HCT116 (cell line): ENCODE measurements around the gene YWHAE. TPM values are rescaled to one million over a fixed set of nuclear protein-coding genes. Genes with fewer than 3 reads are reported as not detected.

ENCODE experiments used
- ATAC-seq: fragments of 200-7000 bp; cut with Tn5 transposase; 2 replicates; pipeline ENCODE4 v1.9.1; 2020; ENCODE audit warnings: mild to moderate bottlenecking, moderate library complexity
- BruUV-seq: library from RNA; stranded (reverse); fragments of 400-500 nt; replicated peaks from 2 replicates; lab custom pipeline; 2021; lab: Mats Ljungman, UMichigan
- CTCF ChIA-PET: fragments of 300-600 bp; sonication (Branson Sonifier 250); formaldehyde crosslinking; loops from one replicate; lab custom pipeline; 2021; ENCODE audit warnings: antibody characterized with exemption; lab: Charles Lee
- POLR2A ChIA-PET: fragments of 300-600, 350-600 bp; sonication (Branson Sonifier 250); formaldehyde crosslinking; loops from one replicate; lab custom pipeline; 2021; ENCODE audit warnings: antibody characterized with exemption; lab: Charles Lee
- RAD21 ChIA-PET, 2 experiments: fragments of 300-600 bp; sonication (Branson Sonifier 250); formaldehyde crosslinking; loops; one replicate each; lab custom pipeline; 2023; ENCODE audit warnings: low total read pairs in 2 of 2; ENCODE audit not compliant: uncharacterized antibody in 2 of 2, unreplicated experiment in 2 of 2, low non-redundant PET in 1 of 2; lab: Charles Lee
- DNase-seq: peaks from one replicate; pipeline ENCODE4 v3.0.0-alpha.2; 2010; ENCODE audit warnings: low read depth, low spot score
- H2AFZ ChIP-seq: fragments of 200-600 bp; shearing (Covaris generic), sonication (generic); 2 replicates; pipeline ENCODE4 v1.6.1; 2017; ENCODE audit warnings: low read depth, mixed run types, mixed read lengths, antibody characterized with exemption, low read length; ENCODE audit not compliant: poor library complexity, severe bottlenecking
- H3K27ac ChIP-seq: 2 replicates; pipeline ENCODE4 v1.5.1; 2012; ENCODE audit warnings: low read depth, low read length
- H3K27me3 ChIP-seq: fragments of 200-600 bp; sonication (generic); 2 replicates; pipeline ENCODE4 v1.6.1; 2016; ENCODE audit warnings: mixed run types, low read length, mixed read lengths; ENCODE audit not compliant: insufficient read depth
- H3K36me3 ChIP-seq, 2 experiments: fragments of 200-500 bp in 1 of 2; fragments of 200-600 bp in 1 of 2; sonication (Bioruptor generic) in 1 of 2; sonication (generic) in 1 of 2; 2 replicates each; pipeline versions ENCODE4 v1.5.1 to v1.6.1; 2014 to 2016; ENCODE audit warnings: low read length in 2 of 2, inconsistent platforms in 1 of 2, mixed read lengths in 1 of 2, mixed run types in 1 of 2; ENCODE audit not compliant: insufficient read depth in 2 of 2, control insufficient read depth in 1 of 2
- H3K4me1 ChIP-seq, 2 experiments: fragments of 200-600 bp in 1 of 2; sonication (generic) in 1 of 2; 2 replicates each; pipeline versions ENCODE4 v1.5.1 to v1.6.1; 2012 to 2017; ENCODE audit warnings: low read length in 2 of 2, inconsistent platforms in 1 of 2, mild to moderate bottlenecking in 1 of 2, mixed read lengths in 1 of 2, mixed run types in 1 of 2, moderate library complexity in 1 of 2; ENCODE audit not compliant: insufficient read depth in 2 of 2, control insufficient read depth in 1 of 2
- H3K4me2 ChIP-seq: fragments of 200-600 bp; sonication (generic); 2 replicates; pipeline ENCODE4 v1.6.1; 2017; ENCODE audit warnings: mixed run types, low read length, mixed read lengths
- H3K4me3 ChIP-seq, 2 experiments: fragments of 200-600 bp in 1 of 2; sonication (generic) in 1 of 2; replicated peaks in 1 of 2; 2 replicates each; pipeline ENCODE4 v1.5.1; 2011 to 2016; ENCODE audit warnings: low read length in 2 of 2, control low read depth in 1 of 2, low read depth in 1 of 2, mild to moderate bottlenecking in 1 of 2, mixed read lengths in 1 of 2, mixed run types in 1 of 2
- H3K79me2 ChIP-seq: fragments of 200-600 bp; sonication (generic); 2 replicates; pipeline ENCODE4 v1.6.1; 2017; ENCODE audit warnings: mild to moderate bottlenecking, mixed run types, low read length, moderate library complexity, mixed read lengths; ENCODE audit not compliant: insufficient read depth
- H3K9ac ChIP-seq: fragments of 200-600 bp; sonication (generic); 2 replicates; pipeline ENCODE4 v1.6.1; 2016; ENCODE audit warnings: low read length, mixed read lengths
- H3K9me2 ChIP-seq: fragments of 200-600 bp; sonication (generic), shearing (Covaris generic); 2 replicates; pipeline ENCODE4 v1.6.1; 2017; ENCODE audit warnings: mixed run types, mild to moderate bottlenecking, moderate library complexity; ENCODE audit not compliant: insufficient read depth
- H3K9me3 ChIP-seq, 2 experiments: fragments of 200-500 bp in 1 of 2; fragments of 200-600 bp in 1 of 2; sonication (Bioruptor generic) in 1 of 2; sonication (generic) in 1 of 2; 2 replicates each; pipeline ENCODE4 v1.6.1; 2014 to 2017; ENCODE audit warnings: low read length in 2 of 2, mixed read lengths in 2 of 2, inconsistent platforms in 1 of 2, low read depth in 1 of 2, mild to moderate bottlenecking in 1 of 2, mixed run types in 1 of 2, moderate library complexity in 1 of 2; ENCODE audit not compliant: control insufficient read depth in 1 of 2, insufficient read depth in 1 of 2
- H4K20me1 ChIP-seq: fragments of 200-600 bp; sonication (generic), shearing (Covaris generic); 2 replicates; pipeline ENCODE4 v1.6.1; 2017; ENCODE audit warnings: mixed run types, mild to moderate bottlenecking, moderate library complexity; ENCODE audit not compliant: insufficient read depth
- CBX3 ChIP-seq: IDR thresholded peaks from 2 replicates; pipeline ENCODE4 v1.6.1; 2012; ENCODE audit warnings: low read depth
- CEBPB ChIP-seq: IDR thresholded peaks from 2 replicates; pipeline ENCODE4 v1.6.1; 2012; ENCODE audit warnings: low read depth
- EZH2phosphoT487 ChIP-seq: fragments of 200-600 bp; IDR thresholded peaks from 2 replicates; pipeline ENCODE4 v1.6.1; 2018; ENCODE audit warnings: antibody characterized with exemption, borderline replicate concordance
- JUND ChIP-seq: IDR thresholded peaks from 2 replicates; pipeline ENCODE4 v1.6.1; 2012
- POLR2A ChIP-seq: IDR thresholded peaks from 2 replicates; pipeline ENCODE4 v1.7.0; 2011; ENCODE audit warnings: borderline replicate concordance; ENCODE audit not compliant: insufficient read depth, insufficient read length; ENCODE audit errors: extremely low read depth
- REST ChIP-seq: IDR thresholded peaks from 2 replicates; pipeline ENCODE4 v1.6.1; 2012; ENCODE audit warnings: low read depth
- SRF ChIP-seq: IDR thresholded peaks from 2 replicates; pipeline ENCODE4 v1.6.1; 2012; ENCODE audit warnings: low read depth
- YY1 ChIP-seq: IDR thresholded peaks from 2 replicates; pipeline ENCODE4 v1.6.1; 2011; ENCODE audit warnings: low read length, low read depth, moderate library complexity, mild to moderate bottlenecking; ENCODE audit not compliant: insufficient replicate concordance; ENCODE audit errors: extremely low read depth
- intact Hi-C: fragments of 100-400 bp; cut with micrococcal nuclease; formaldehyde crosslinking; loops from 2 replicates; pipeline ENCODE4 v1.10.0; 2022
- total RNA-seq: library from RNA; stranded (reverse); gene quantifications from one replicate; pipeline ENCODE4 v1.2.1, GENCODE V29; 2021; ENCODE audit not compliant: unreplicated experiment

YWHAE gene
- total RNA-seq, 1 experiment from 2014 or later = 735 TPM

- ChIA-PET RAD21 (no interaction called here), POLR2A (no interaction called here), CTCF (no interaction called here)
- Histone ChIP-seq H3K9me3 (no peaks in the 10 kb centered on the region), H3K4me3 (no peak overlapping the region), H3K9me2 (no peaks in the 10 kb centered on the region), H3K27me3 (no peaks in the 10 kb centered on the region), H3K4me2 (no peak overlapping the region), H4K20me1 (no peaks in the 10 kb centered on the region), H3K27ac (no peak overlapping the region), H2AFZ (no peak overlapping the region), H3K4me1 (no peaks in the 10 kb centered on the region), H3K9ac (no peak overlapping the region), H3K36me3 (no peaks in the 10 kb centered on the region), H3K79me2 (no peaks in the 10 kb centered on the region)
- ATAC-seq (no peak), DNase-seq (no peak)
- no TSS peak for BruUV-seq
- no peak for TF ChIP-seq SRF
- no peak for TF ChIP-seq EZH2phosphoT487
- TF ChIP-seq CEBPB = no peak
- no peak for TF ChIP-seq JUND
- TF ChIP-seq REST = no peak
- TF ChIP-seq YY1 = no peak
- TF ChIP-seq CBX3 = no peak
- no peak for TF ChIP-seq POLR2A
- intact Hi-C loops = no loop called here
Observed at GRCh38 chr17:1304522-1304921, 95.5 kb downstream of the YWHAE start.

GRCh38 chr17:1302761-1303160 is 97.3 kb downstream of the YWHAE start:
- no peaks in the 10 kb centered on the region for H4K20me1 ChIP-seq
- H3K4me2 ChIP-seq = no peak overlapping the region
- no peaks in the 10 kb centered on the region for H3K9me3 ChIP-seq
- no peak overlapping the region for H3K9ac ChIP-seq
- H3K27me3 ChIP-seq = no peaks in the 10 kb centered on the region
- intact Hi-C loops = no loop called here
- no TSS peak for BruUV-seq
- H3K4me3 ChIP-seq = no peak overlapping the region
- no peaks in the 10 kb centered on the region for H3K4me1 ChIP-seq
- CTCF ChIA-PET = no interaction called here
- no peak overlapping the region for H2AFZ ChIP-seq
- no peaks in the 10 kb centered on the region for H3K36me3 ChIP-seq
- no peak for DNase-seq
- ATAC-seq = no peak
- POLR2A ChIA-PET = no interaction called here
- no peak overlapping the region for H3K27ac ChIP-seq
- H3K9me2 ChIP-seq = no peaks in the 10 kb centered on the region
- TF ChIP-seq REST = no peak
- RAD21 ChIA-PET = no interaction called here
- no peaks in the 10 kb centered on the region for H3K79me2 ChIP-seq
